IMR-90 (cell line): ENCODE measurements around the gene LOC101059915.

Experiments
- CEBPB ChIP-seq: IDR thresholded peaks from 2 replicates; pipeline ENCODE4 v1.6.1; 2012; ENCODE audit warnings: low read depth, low read length, improper control_type of control experiment
- MXI1 ChIP-seq: IDR thresholded peaks from 2 replicates; pipeline ENCODE4 v1.6.1; 2012; ENCODE audit warnings: low read depth, mild to moderate bottlenecking, low read length, moderate library complexity, borderline replicate concordance
- POLR2A ChIP-seq: IDR thresholded peaks from 2 replicates; pipeline ENCODE4 v1.6.1; 2012; ENCODE audit warnings: mild to moderate bottlenecking, low read depth, low read length
- RAD21 ChIP-seq: IDR thresholded peaks from 2 replicates; pipeline ENCODE4 v1.6.1; 2012; ENCODE audit warnings: low read length, improper control_type of control experiment
- RFX5 ChIP-seq: IDR thresholded peaks from 2 replicates; pipeline ENCODE4 v1.8.0; 2012; ENCODE audit warnings: low read depth, mild to moderate bottlenecking, low read length, moderate library complexity
- USF2 ChIP-seq: fragments of 150-350 bp; IDR thresholded peaks from 2 replicates; pipeline ENCODE4 v1.6.1; 2017; ENCODE audit warnings: mild to moderate bottlenecking, antibody characterized with exemption, low read length, low read depth
- TF ChIP-seq, protein P1 (sequence below): conservative IDR thresholded peaks from 2 replicates; pipeline ENCODE4 v1.5.1; 2012; ENCODE audit warnings: mild to moderate bottlenecking, low read depth, low read length, improper control_type of control experiment
- TF ChIP-seq, protein P2 (sequence below): fragments of 150-350 bp; IDR thresholded peaks from 2 replicates; pipeline ENCODE4 v1.6.1; 2016; ENCODE audit warnings: low read depth, mild to moderate bottlenecking, low read length, moderate library complexity, borderline replicate concordance

GRCh38 chrX:71634366-71634765, 33.0 kb upstream of the LOC101059915 start:
- TF ChIP-seq, protein P1, sequence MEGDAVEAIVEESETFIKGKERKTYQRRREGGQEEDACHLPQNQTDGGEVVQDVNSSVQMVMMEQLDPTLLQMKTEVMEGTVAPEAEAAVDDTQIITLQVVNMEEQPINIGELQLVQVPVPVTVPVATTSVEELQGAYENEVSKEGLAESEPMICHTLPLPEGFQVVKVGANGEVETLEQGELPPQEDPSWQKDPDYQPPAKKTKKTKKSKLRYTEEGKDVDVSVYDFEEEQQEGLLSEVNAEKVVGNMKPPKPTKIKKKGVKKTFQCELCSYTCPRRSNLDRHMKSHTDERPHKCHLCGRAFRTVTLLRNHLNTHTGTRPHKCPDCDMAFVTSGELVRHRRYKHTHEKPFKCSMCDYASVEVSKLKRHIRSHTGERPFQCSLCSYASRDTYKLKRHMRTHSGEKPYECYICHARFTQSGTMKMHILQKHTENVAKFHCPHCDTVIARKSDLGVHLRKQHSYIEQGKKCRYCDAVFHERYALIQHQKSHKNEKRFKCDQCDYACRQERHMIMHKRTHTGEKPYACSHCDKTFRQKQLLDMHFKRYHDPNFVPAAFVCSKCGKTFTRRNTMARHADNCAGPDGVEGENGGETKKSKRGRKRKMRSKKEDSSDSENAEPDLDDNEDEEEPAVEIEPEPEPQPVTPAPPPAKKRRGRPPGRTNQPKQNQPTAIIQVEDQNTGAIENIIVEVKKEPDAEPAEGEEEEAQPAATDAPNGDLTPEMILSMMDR: no peak
- TF ChIP-seq RFX5 (no peak), USF2 (no peak), CEBPB (no peak), MXI1 (no peak), RAD21 (no peak), POLR2A (no peak)
- TF ChIP-seq, protein P2, sequence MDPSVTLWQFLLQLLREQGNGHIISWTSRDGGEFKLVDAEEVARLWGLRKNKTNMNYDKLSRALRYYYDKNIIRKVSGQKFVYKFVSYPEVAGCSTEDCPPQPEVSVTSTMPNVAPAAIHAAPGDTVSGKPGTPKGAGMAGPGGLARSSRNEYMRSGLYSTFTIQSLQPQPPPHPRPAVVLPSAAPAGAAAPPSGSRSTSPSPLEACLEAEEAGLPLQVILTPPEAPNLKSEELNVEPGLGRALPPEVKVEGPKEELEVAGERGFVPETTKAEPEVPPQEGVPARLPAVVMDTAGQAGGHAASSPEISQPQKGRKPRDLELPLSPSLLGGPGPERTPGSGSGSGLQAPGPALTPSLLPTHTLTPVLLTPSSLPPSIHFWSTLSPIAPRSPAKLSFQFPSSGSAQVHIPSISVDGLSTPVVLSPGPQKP: no peak
